Liver (tissue), 9 donors: Measurements from ENCODE around the gene GNPTG. TPM values are rescaled to one million over a fixed set of nuclear protein-coding genes. Genes with fewer than 3 reads are reported as not detected.
"Not testable (repeated sequence)": the region's sequence is repeated elsewhere in the genome, so short reads cannot be mapped to it uniquely, and the experiment has no call there.

Experiments
- DNase-seq: peaks from one replicate; pipeline ENCODE4 v3.0.0-alpha.2; 2017; ENCODE audit warnings: low spot score
- H3K27ac ChIP-seq, 2 donors: one replicate each; pipeline ENCODE4 v1.7.0; 2013; ENCODE audit warnings: inconsistent platforms in 2 of 2, low read length in 2 of 2, control low read depth in 1 of 2, low read depth in 1 of 2, mild to moderate bottlenecking in 1 of 2
- H3K27me3 ChIP-seq, 4 donors: one replicate each; pipeline versions ENCODE4 v1.6.1 to v1.7.0; 2013; ENCODE audit warnings: low read length in 3 of 4, inconsistent platforms in 1 of 4, mild to moderate bottlenecking in 1 of 4, moderate library complexity in 1 of 4; ENCODE audit not compliant: control insufficient read depth in 4 of 4, insufficient read depth in 4 of 4
- H3K36me3 ChIP-seq, 4 donors: one replicate each; pipeline versions ENCODE4 v1.6.1 to v1.7.0; 2013; ENCODE audit warnings: low read length in 3 of 4, mild to moderate bottlenecking in 3 of 4, low read depth in 1 of 4, moderate library complexity in 1 of 4; ENCODE audit not compliant: control insufficient read depth in 4 of 4, insufficient read depth in 3 of 4
- H3K4me1 ChIP-seq, 4 donors: one replicate each; pipeline versions ENCODE4 v1.6.1 to v1.7.0; 2013; ENCODE audit warnings: low read length in 3 of 4, mild to moderate bottlenecking in 3 of 4, moderate library complexity in 1 of 4; ENCODE audit not compliant: control insufficient read depth in 4 of 4, insufficient read depth in 4 of 4
- H3K4me3 ChIP-seq, 3 donors: one replicate each; pipeline versions ENCODE4 v1.6.1 to v1.7.0; 2013; ENCODE audit warnings: low read length in 3 of 3, control low read depth in 1 of 3, low read depth in 1 of 3, mild to moderate bottlenecking in 1 of 3
- H3K9ac ChIP-seq, 2 donors: one replicate each; pipeline ENCODE4 v1.7.0; 2013; ENCODE audit warnings: low read length in 2 of 2, mild to moderate bottlenecking in 2 of 2, moderate library complexity in 2 of 2, control low read depth in 1 of 2, low read depth in 1 of 2
- H3K9me3 ChIP-seq, 4 donors: one replicate each; pipeline versions ENCODE4 v1.6.1 to v1.7.0; 2013; ENCODE audit warnings: low read length in 3 of 4; ENCODE audit not compliant: control insufficient read depth in 4 of 4
- GABPA ChIP-seq, 2 donors: IDR thresholded peaks in 1 of 2; conservative IDR thresholded peaks in 1 of 2; 2 replicates each; pipeline ENCODE4 v1.6.1; 2016; ENCODE audit warnings: antibody characterized with exemption in 2 of 2, mild to moderate bottlenecking in 1 of 2, moderate library complexity in 1 of 2
- HNF4G ChIP-seq: IDR thresholded peaks from 2 replicates; pipeline ENCODE4 v1.6.1; 2016; ENCODE audit warnings: antibody characterized with exemption
- NR2F2 ChIP-seq: IDR thresholded peaks from 2 replicates; pipeline ENCODE4 v1.6.1; 2016; ENCODE audit warnings: antibody characterized with exemption
- RXRA ChIP-seq, 2 donors: IDR thresholded peaks; 2 replicates each; pipeline ENCODE4 v1.6.1; 2017 to 2018; ENCODE audit warnings: antibody characterized with exemption in 2 of 2, mild to moderate bottlenecking in 1 of 2
- SP1 ChIP-seq: IDR thresholded peaks from 2 replicates; pipeline ENCODE4 v1.6.1; 2018; ENCODE audit warnings: antibody characterized with exemption, mild to moderate bottlenecking
- TAF1 ChIP-seq: conservative IDR thresholded peaks from 2 replicates; pipeline ENCODE4 v1.6.1; 2016; ENCODE audit warnings: antibody characterized with exemption, mild to moderate bottlenecking
- ZBTB33 ChIP-seq: IDR thresholded peaks from 2 replicates; pipeline ENCODE4 v1.6.1; 2016; ENCODE audit warnings: antibody characterized with exemption
- WGBS: extraction: QIAGEN DNeasy Blood & Tissue Kit; methylation state at CpG from one replicate; pipeline ENCODE4 v1.1.7; 2013; 5-methylcytosine and 5-hydroxymethylcytosine counted together
- polyA plus RNA-seq, 2 donors: library from polyadenylated mRNA; stranded (reverse) in 1 of 2; unstranded in 1 of 2; fragments of 200-250 nt in 1 of 2; fragments of >200 nt in 1 of 2; fragmentation: Nextera tagmentation in 1 of 2; extraction: Ambion mirVana in 1 of 2; gene quantifications; one replicate each; pipeline versions ENCODE4 v1.2.1 to v1.2.3, GENCODE V29; 2013 to 2015
- total RNA-seq, 2 donors: library from RNA; depleted of rRNA; stranded (reverse); fragments of >200 nt; gene quantifications; one replicate each; pipeline ENCODE4 v1.2.3, GENCODE V29; 2014
- donor health status: healthy.
- donor health status: healthy.
- donor health status: healthy.
- donor health status: healthy.
- donor health status: healthy.

The GNPTG gene
- total and polyA plus RNA-seq, 4 donors, result 24.4 to 79.6 (median 41.0) TPM

- no peak for TF ChIP-seq RXRA (IDR thresholded peaks at IDR 0.05)
- TF ChIP-seq HNF4G, result no peak
- no peak for TF ChIP-seq SP1
- TF ChIP-seq GABPA (IDR thresholded peaks at IDR 0.05 in 1 of 2, conservative IDR thresholded peaks at IDR 0.05 in 1 of 2), result no peak
- TF ChIP-seq NR2F2, result no peak
- H3K4me3 ChIP-seq, result no peak overlapping the region
- H3K27me3 ChIP-seq, result no peaks in the 10 kb centered on the region
- H3K4me1 ChIP-seq, result peaks cover 1 to 8% (median 6%) of the 10 kb centered on the region in 4 donors
- H3K9ac ChIP-seq, result no peak overlapping the region
- H3K36me3 ChIP-seq, result peaks cover 4 to 26% (median 10%) of the 10 kb centered on the region in 4 donors
- no peak overlapping the region for H3K27ac ChIP-seq
- WGBS, result 84% methylated on average over 17 of the region's 17 CpGs
- peaks cover 0 to 3% (median 0%) of the 10 kb centered on the region in 4 donors for H3K9me3 ChIP-seq
- no peak for DNase-seq
These were observed 24.6 kb upstream of the GNPTG start for GRCh38 chr16:1326946-1327618.

- no peak for DNase-seq
- no peaks in the 10 kb centered on the region for H3K27me3 ChIP-seq
- no peak overlapping the region for H3K4me3 ChIP-seq
- peaks cover 1 to 12% (median 7%) of the 10 kb centered on the region in 4 donors for H3K4me1 ChIP-seq
- 78% methylated on average over 5 of the region's 5 CpGs for WGBS
- H3K36me3 ChIP-seq, result peaks cover 4 to 26% (median 10%) of the 10 kb centered on the region in 4 donors
- no peak overlapping the region for H3K9ac ChIP-seq
- TF ChIP-seq ZBTB33 (no peak), TAF1 (no peak)
- H3K27ac ChIP-seq, result no peak overlapping the region
- peaks cover 0 to 3% (median 0%) of the 10 kb centered on the region in 4 donors for H3K9me3 ChIP-seq
These were observed 24.1 kb upstream of the GNPTG start for GRCh38 chr16:1327619-1327947.

GRCh38 chr16:1328136-1328535 is 23.6 kb upstream of the GNPTG start:
- H3K9ac ChIP-seq, H3K27ac ChIP-seq, DNase-seq, H3K27me3 ChIP-seq, H3K9me3 ChIP-seq, H3K4me3 ChIP-seq: not testable (repeated sequence)
- peaks cover 4 to 25% (median 10%) of the 10 kb centered on the region in 4 donors for H3K36me3 ChIP-seq
- 90% methylated on average over 20 of the region's 20 CpGs for WGBS
- peaks cover 1 to 12% (median 8%) of the 10 kb centered on the region in 4 donors for H3K4me1 ChIP-seq

GRCh38 chr16:1328961-1329360 is 22.8 kb upstream of the GNPTG start:
- H3K4me3 ChIP-seq, H3K27ac ChIP-seq, H3K27me3 ChIP-seq, H3K9ac ChIP-seq, H3K9me3 ChIP-seq, DNase-seq: not testable (repeated sequence)
- peaks cover 0 to 17% (median 9%) of the 10 kb centered on the region in 4 donors for H3K36me3 ChIP-seq
- 91% methylated on average over 10 of the region's 10 CpGs for WGBS
- peaks cover 6 to 14% (median 10%) of the 10 kb centered on the region in 4 donors for H3K4me1 ChIP-seq
